Mesenchymal stem cell (in vitro differentiated cells and primary cell): ENCODE results near the gene KIAA1671.

Experiments
- DNase-seq: peaks from one replicate; pipeline ENCODE4 v3.0.0-alpha.2; 2013
- H2AFZ ChIP-seq: one replicate; pipeline ENCODE4 v1.6.1; 2013; ENCODE audit warnings: low read depth, mild to moderate bottlenecking, control low read depth, inconsistent platforms, low read length, moderate library complexity
- H2AK5ac ChIP-seq: 2 replicates; pipeline ENCODE4 v1.6.1; 2013; ENCODE audit warnings: low read length, moderate library complexity, mild to moderate bottlenecking, inconsistent platforms; ENCODE audit not compliant: severe bottlenecking
- H2BK120ac ChIP-seq: one replicate; pipeline ENCODE4 v1.6.1; 2013; ENCODE audit warnings: low read depth, mild to moderate bottlenecking, inconsistent platforms, low read length, moderate library complexity
- H2BK12ac ChIP-seq, 2 experiments: one replicate each; pipeline ENCODE4 v1.6.1; 2013; ENCODE audit warnings: inconsistent platforms in 2 of 2, low read length in 2 of 2, mild to moderate bottlenecking in 2 of 2, moderate library complexity in 2 of 2, control low read depth in 1 of 2
- H2BK15ac ChIP-seq: one replicate; pipeline ENCODE4 v1.6.1; 2013; ENCODE audit warnings: mild to moderate bottlenecking, low read depth, inconsistent platforms; ENCODE audit not compliant: poor library complexity, severe bottlenecking
- H2BK5ac ChIP-seq: 2 replicates; pipeline ENCODE4 v1.6.1; 2013; ENCODE audit warnings: low read depth, mild to moderate bottlenecking, low read length, control low read depth, inconsistent platforms; ENCODE audit not compliant: poor library complexity, severe bottlenecking
- H3K14ac ChIP-seq, 2 experiments: one replicate each; pipeline ENCODE4 v1.6.1; 2013; ENCODE audit warnings: inconsistent platforms in 2 of 2, low read length in 2 of 2, control low read depth in 1 of 2, mild to moderate bottlenecking in 1 of 2, moderate library complexity in 1 of 2
- H3K18ac ChIP-seq, 2 experiments: one replicate each; pipeline ENCODE4 v1.6.1; 2013; ENCODE audit warnings: inconsistent platforms in 2 of 2, low read length in 2 of 2, control low read depth in 1 of 2, low read depth in 1 of 2, mild to moderate bottlenecking in 1 of 2
- H3K23ac ChIP-seq, 2 experiments: one replicate each; pipeline ENCODE4 v1.6.1; 2013; ENCODE audit warnings: inconsistent platforms in 2 of 2, low read length in 2 of 2, mild to moderate bottlenecking in 2 of 2, moderate library complexity in 2 of 2, control low read depth in 1 of 2
- H3K27ac ChIP-seq: 2 replicates; pipeline ENCODE4 v1.5.1; 2013; ENCODE audit warnings: mild to moderate bottlenecking, moderate library complexity, low read length, control low read depth, inconsistent platforms; ENCODE audit not compliant: poor library complexity, severe bottlenecking
- H3K27me3 ChIP-seq, 2 experiments: 2 replicates each; pipeline versions ENCODE4 v1.6.1 to v1.7.0; 2013; ENCODE audit warnings: low read length in 2 of 2, mild to moderate bottlenecking in 2 of 2, moderate library complexity in 2 of 2, control low read depth in 1 of 2, inconsistent platforms in 1 of 2; ENCODE audit not compliant: control insufficient read depth in 1 of 2, insufficient read depth in 1 of 2
- H3K36me3 ChIP-seq, 2 experiments: 2 replicates each; pipeline versions ENCODE4 v1.6.1 to v1.7.0; 2013; ENCODE audit warnings: low read length in 2 of 2, control low read depth in 1 of 2, inconsistent platforms in 1 of 2, low read depth in 1 of 2, mild to moderate bottlenecking in 1 of 2; ENCODE audit not compliant: insufficient read depth in 2 of 2, control insufficient read depth in 1 of 2
- H3K4ac ChIP-seq, 2 experiments: one replicate each; pipeline ENCODE4 v1.6.1; 2013; ENCODE audit warnings: inconsistent platforms in 2 of 2, low read length in 2 of 2, mild to moderate bottlenecking in 2 of 2, moderate library complexity in 2 of 2, control low read depth in 1 of 2, low read depth in 1 of 2
- H3K4me1 ChIP-seq: 2 replicates; pipeline ENCODE4 v1.6.1; 2013; ENCODE audit warnings: low read depth, low read length, control low read depth; ENCODE audit not compliant: control insufficient read depth, insufficient read depth
- H3K4me2 ChIP-seq: 2 replicates; pipeline ENCODE4 v1.6.1; 2013; ENCODE audit warnings: low read length, mild to moderate bottlenecking, inconsistent platforms; ENCODE audit not compliant: poor library complexity, severe bottlenecking
- H3K4me3 ChIP-seq, 2 experiments: 2 replicates each; pipeline versions ENCODE4 v1.5.1 to v1.7.0; 2013; ENCODE audit warnings: low read length in 2 of 2, mild to moderate bottlenecking in 2 of 2, control low read depth in 1 of 2, low read depth in 1 of 2; ENCODE audit not compliant: insufficient read depth in 1 of 2
- H3K79me1 ChIP-seq: replicated peaks from 2 replicates; pipeline ENCODE4 v1.6.1; 2013; ENCODE audit warnings: mild to moderate bottlenecking, control low read depth, low read length, inconsistent platforms; ENCODE audit not compliant: poor library complexity, severe bottlenecking
- H3K9ac ChIP-seq: 2 replicates; pipeline ENCODE4 v1.7.0; 2013; ENCODE audit warnings: mild to moderate bottlenecking, low read length, moderate library complexity
- H3K9me3 ChIP-seq: 2 replicates; pipeline ENCODE4 v1.7.0; 2013; ENCODE audit warnings: mild to moderate bottlenecking, low read length; ENCODE audit not compliant: control insufficient read depth
- H4K8ac ChIP-seq: one replicate; pipeline ENCODE4 v1.6.1; 2013; ENCODE audit warnings: inconsistent platforms, mild to moderate bottlenecking, low read length, moderate library complexity
- H4K91ac ChIP-seq: one replicate; pipeline ENCODE4 v1.6.1; 2013; ENCODE audit warnings: mild to moderate bottlenecking, low read length, inconsistent platforms
- WGBS: methylation state at CpG from one replicate; pipeline ENCODE4 v1.1.7; 2013; ENCODE audit warnings: mixed read lengths; 5-methylcytosine and 5-hydroxymethylcytosine counted together

KIAA1671 gene

GRCh38 chr22:25021409-25021808 lies 68.9 kb downstream of the KIAA1671 start:
- no peaks in the 10 kb centered on the region for H3K79me1 ChIP-seq
- H3K4ac ChIP-seq: no peak overlapping the region
- no peak overlapping the region for H3K4me2 ChIP-seq
- H2BK120ac ChIP-seq: no peak overlapping the region
- H4K91ac ChIP-seq: no peak overlapping the region
- no peaks in the 10 kb centered on the region for H3K27me3 ChIP-seq
- peaks cover 8% of the 10 kb centered on the region for H3K4me1 ChIP-seq
- H2BK5ac ChIP-seq: no peak overlapping the region
- no peaks in the 10 kb centered on the region for H3K36me3 ChIP-seq
- no peak for DNase-seq
- no peak overlapping the region for H3K27ac ChIP-seq
- H2AFZ ChIP-seq: no peak overlapping the region
- no peak overlapping the region for H3K23ac ChIP-seq
- no peak overlapping the region for H3K9ac ChIP-seq
- H3K4me3 ChIP-seq: no peak overlapping the region
- no peak overlapping the region for H2AK5ac ChIP-seq
- no peak overlapping the region for H4K8ac ChIP-seq
- no peak overlapping the region for H3K18ac ChIP-seq
- H2BK15ac ChIP-seq: no peak overlapping the region
- H3K14ac ChIP-seq: no peak overlapping the region
- no peaks in the 10 kb centered on the region for H3K9me3 ChIP-seq
- no peak overlapping the region for H2BK12ac ChIP-seq
- WGBS: 95% methylated on average over 3 of the region's 3 CpGs

- Histone ChIP-seq H3K4me2 (no peak overlapping the region), H3K14ac (no peak overlapping the region), H3K36me3 (no peaks in the 10 kb centered on the region), H2BK5ac (no peak overlapping the region), H3K4me3 (no peak overlapping the region), H3K9ac (no peak overlapping the region), H3K27ac (no peak overlapping the region), H3K18ac (peak overlapping the region in 1 of 2 experiments; percentile 6), H2BK15ac (no peak overlapping the region), H4K8ac (no peak overlapping the region), H4K91ac (no peak overlapping the region), H3K23ac (no peak overlapping the region), H2AFZ (no peak overlapping the region), H2AK5ac (no peak overlapping the region), H2BK12ac (peak overlapping the region in 1 of 2 experiments; percentile 21), H3K4me1 (peaks cover 11% of the 10 kb centered on the region), H2BK120ac (no peak overlapping the region), H3K79me1 (no peaks in the 10 kb centered on the region), H3K27me3 (no peaks in the 10 kb centered on the region), H3K4ac (no peak overlapping the region), H3K9me3 (no peaks in the 10 kb centered on the region)
- WGBS: 87% methylated on average over 11 of the region's 11 CpGs
- DNase-seq: no peak
These were observed 69.6 kb downstream of the KIAA1671 start for GRCh38 chr22:25021976-25022711.

DNA sequence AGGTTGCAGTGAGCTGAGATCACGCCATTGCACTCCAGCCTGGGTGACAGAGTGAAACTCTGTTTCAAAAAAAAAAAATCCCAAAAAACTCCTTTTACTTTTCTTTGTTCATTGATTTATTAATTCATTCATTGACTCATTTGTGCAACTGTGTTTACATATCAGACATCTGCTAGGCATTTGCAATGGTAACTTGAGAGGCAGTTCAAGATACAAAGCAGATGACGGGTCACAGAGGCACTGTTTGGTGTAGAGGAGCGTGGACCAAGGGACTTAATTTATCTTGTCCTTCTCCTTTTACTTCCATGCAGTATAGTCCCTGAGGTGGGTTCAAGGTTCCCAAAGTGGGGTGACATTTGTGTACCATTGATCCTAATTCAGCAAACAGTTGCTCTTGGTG lies 71.4 kb downstream of the KIAA1671 start:
- Histone ChIP-seq H3K4me3 (peak overlapping the region in 1 of 2 experiments; percentile 14), H2BK5ac (no peak overlapping the region), H2AFZ (no peak overlapping the region), H2BK12ac (peak overlapping the region in 1 of 2 experiments; percentile 10), H3K23ac (no peak overlapping the region), H3K4me2 (no peak overlapping the region), H2BK15ac (no peak overlapping the region), H3K36me3 (peaks cover 0 to 5% of the 10 kb centered on the region in 2 experiments), H3K4me1 (peaks cover 12% of the 10 kb centered on the region), H3K9ac (no peak overlapping the region), H3K18ac (peak overlapping the region in 1 of 2 experiments; percentile 37), H4K91ac (no peak overlapping the region), H3K27ac (no peak overlapping the region), H2AK5ac (no peak overlapping the region), H3K27me3 (no peaks in the 10 kb centered on the region), H3K9me3 (no peaks in the 10 kb centered on the region), H4K8ac (no peak overlapping the region), H3K79me1 (no peaks in the 10 kb centered on the region), H2BK120ac (no peak overlapping the region), H3K4ac (peak overlapping the region in 1 of 2 experiments; percentile 40), H3K14ac (no peak overlapping the region)
- peak; percentile 56 for DNase-seq
- WGBS: 64% methylated on average over 2 of the region's 3 CpGs

DNA sequence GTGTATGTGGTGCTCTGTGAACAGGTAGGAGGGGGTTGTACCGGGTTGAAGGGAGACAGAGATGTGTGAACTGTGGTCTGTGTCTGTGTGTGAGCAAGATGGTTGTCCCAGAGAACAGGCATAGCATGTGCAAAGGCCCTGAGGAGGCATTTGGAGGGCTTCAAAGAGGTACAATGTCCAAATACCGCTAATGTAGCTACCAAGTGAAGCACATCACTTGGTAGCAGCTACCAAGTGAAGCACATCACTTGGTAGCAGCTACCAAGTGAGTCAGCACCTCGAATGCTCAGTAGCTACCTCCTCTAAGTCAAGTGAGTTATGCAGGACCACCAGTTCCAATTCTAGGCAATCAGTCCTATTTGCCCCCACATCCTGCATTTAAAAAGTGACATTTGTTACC lies 72.4 kb downstream of the KIAA1671 start:
- no peak overlapping the region for H3K4me3 ChIP-seq
- peaks cover 12% of the 10 kb centered on the region for H3K4me1 ChIP-seq
- peak overlapping the region; percentile 70 for H4K91ac ChIP-seq
- no peaks in the 10 kb centered on the region for H3K79me1 ChIP-seq
- H4K8ac ChIP-seq: peak overlapping the region; percentile 56
- H3K18ac ChIP-seq: peak overlapping the region in 1 of 2 experiments; percentile 65
- peaks cover 0 to 9% of the 10 kb centered on the region in 2 experiments for H3K36me3 ChIP-seq
- no peak overlapping the region for H2AFZ ChIP-seq
- no peak overlapping the region for H3K4me2 ChIP-seq
- peak overlapping the region; percentile 28 to 60 for H3K4ac ChIP-seq
- no peak overlapping the region for H2AK5ac ChIP-seq
- peak overlapping the region; percentile 59 to 91 for H2BK12ac ChIP-seq
- no peak for DNase-seq
- peak overlapping the region; percentile 53 for H2BK15ac ChIP-seq
- H3K9me3 ChIP-seq: no peaks in the 10 kb centered on the region
- H3K27me3 ChIP-seq: no peaks in the 10 kb centered on the region
- no peak overlapping the region for H3K23ac ChIP-seq
- no peak overlapping the region for H3K27ac ChIP-seq
- H3K9ac ChIP-seq: no peak overlapping the region
- no peak overlapping the region for H2BK5ac ChIP-seq
- 80% methylated on average over 3 of the region's 3 CpGs for WGBS
- H2BK120ac ChIP-seq: peak overlapping the region; percentile 39
- no peak overlapping the region for H3K14ac ChIP-seq
